ENCODE data around the gene CACNA1B.

The CACNA1B gene

GRCh38 chr9:138102246-138103051 lies 224.9 kb downstream of the CACNA1B start:
- Histone ChIP-seq H3K27ac (no peak overlapping the region), H3K4me3 (ENCODE audit: low read depth in 1 of 2, low read length in 1 of 2) (no peak overlapping the region), H3K4me1 (ENCODE audit: control insufficient read depth in 1 of 2, insufficient read depth in 1 of 2, low read depth in 1 of 2, low read length in 1 of 2) (no peaks in the 10 kb centered on the region), H3K9me3 (no peaks in the 10 kb centered on the region), H3K27me3 (no peaks in the 10 kb centered on the region), H3K36me3 (no peaks in the 10 kb centered on the region)
- TF ChIP-seq, protein P1, sequence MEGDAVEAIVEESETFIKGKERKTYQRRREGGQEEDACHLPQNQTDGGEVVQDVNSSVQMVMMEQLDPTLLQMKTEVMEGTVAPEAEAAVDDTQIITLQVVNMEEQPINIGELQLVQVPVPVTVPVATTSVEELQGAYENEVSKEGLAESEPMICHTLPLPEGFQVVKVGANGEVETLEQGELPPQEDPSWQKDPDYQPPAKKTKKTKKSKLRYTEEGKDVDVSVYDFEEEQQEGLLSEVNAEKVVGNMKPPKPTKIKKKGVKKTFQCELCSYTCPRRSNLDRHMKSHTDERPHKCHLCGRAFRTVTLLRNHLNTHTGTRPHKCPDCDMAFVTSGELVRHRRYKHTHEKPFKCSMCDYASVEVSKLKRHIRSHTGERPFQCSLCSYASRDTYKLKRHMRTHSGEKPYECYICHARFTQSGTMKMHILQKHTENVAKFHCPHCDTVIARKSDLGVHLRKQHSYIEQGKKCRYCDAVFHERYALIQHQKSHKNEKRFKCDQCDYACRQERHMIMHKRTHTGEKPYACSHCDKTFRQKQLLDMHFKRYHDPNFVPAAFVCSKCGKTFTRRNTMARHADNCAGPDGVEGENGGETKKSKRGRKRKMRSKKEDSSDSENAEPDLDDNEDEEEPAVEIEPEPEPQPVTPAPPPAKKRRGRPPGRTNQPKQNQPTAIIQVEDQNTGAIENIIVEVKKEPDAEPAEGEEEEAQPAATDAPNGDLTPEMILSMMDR (IDR thresholded peaks at IDR 0.05), result no peak

GRCh38 chr9:138103111-138103848 lies 225.7 kb downstream of the CACNA1B start:
- TF ChIP-seq, protein P1 (IDR thresholded peaks at IDR 0.05), result no peak
- H3K27me3 ChIP-seq, result no peaks in the 10 kb centered on the region
- no peak overlapping the region for H3K27ac ChIP-seq
- no peak overlapping the region for H3K4me3 ChIP-seq (ENCODE audit: low read depth in 1 of 2, low read length in 1 of 2)
- no peaks in the 10 kb centered on the region for H3K4me1 ChIP-seq (ENCODE audit: control insufficient read depth in 1 of 2, insufficient read depth in 1 of 2, low read depth in 1 of 2, low read length in 1 of 2)
- H3K36me3 ChIP-seq, result no peaks in the 10 kb centered on the region
- no peaks in the 10 kb centered on the region for H3K9me3 ChIP-seq

DNA sequence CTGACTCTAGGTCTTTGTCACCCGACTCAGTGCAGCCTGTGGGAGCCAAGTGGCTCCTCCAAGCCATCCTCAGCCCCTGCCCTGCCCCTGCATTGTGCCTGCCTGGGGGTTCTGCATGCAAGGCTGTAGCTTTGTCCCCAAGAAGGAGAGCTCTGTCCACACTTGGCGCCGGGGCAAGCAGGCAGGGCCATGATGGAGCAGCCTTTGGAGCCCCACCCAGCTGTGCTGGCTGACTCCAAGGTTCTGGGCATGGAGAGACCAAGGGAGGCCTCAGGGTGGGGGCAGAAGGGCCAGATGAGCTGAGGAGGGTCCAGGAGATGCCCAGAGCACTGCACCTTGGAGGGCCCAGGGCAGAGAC lies 226.2 kb downstream of the CACNA1B start:
- no peak overlapping the region for H3K27ac ChIP-seq
- H3K27me3 ChIP-seq, result no peaks in the 10 kb centered on the region
- TF ChIP-seq, protein P1 (IDR thresholded peaks at IDR 0.05), result no peak
- no peak overlapping the region for H3K4me3 ChIP-seq (ENCODE audit: low read depth in 1 of 2, low read length in 1 of 2)
- no peaks in the 10 kb centered on the region for H3K36me3 ChIP-seq
- no peaks in the 10 kb centered on the region for H3K4me1 ChIP-seq (ENCODE audit: control insufficient read depth in 1 of 2, insufficient read depth in 1 of 2, low read depth in 1 of 2, low read length in 1 of 2)
- no peaks in the 10 kb centered on the region for H3K9me3 ChIP-seq

GRCh38 chr9:138104251-138105122 lies 226.9 kb downstream of the CACNA1B start:
- Histone ChIP-seq H3K4me3 (ENCODE audit: low read depth in 1 of 2, low read length in 1 of 2) (no peak overlapping the region), H3K27ac (no peak overlapping the region), H3K4me1 (ENCODE audit: control insufficient read depth in 1 of 2, insufficient read depth in 1 of 2, low read depth in 1 of 2, low read length in 1 of 2) (no peaks in the 10 kb centered on the region), H3K27me3 (no peaks in the 10 kb centered on the region), H3K36me3 (no peaks in the 10 kb centered on the region), H3K9me3 (no peaks in the 10 kb centered on the region)
- TF ChIP-seq, protein P1 (IDR thresholded peaks at IDR 0.05), result no peak

DNA sequence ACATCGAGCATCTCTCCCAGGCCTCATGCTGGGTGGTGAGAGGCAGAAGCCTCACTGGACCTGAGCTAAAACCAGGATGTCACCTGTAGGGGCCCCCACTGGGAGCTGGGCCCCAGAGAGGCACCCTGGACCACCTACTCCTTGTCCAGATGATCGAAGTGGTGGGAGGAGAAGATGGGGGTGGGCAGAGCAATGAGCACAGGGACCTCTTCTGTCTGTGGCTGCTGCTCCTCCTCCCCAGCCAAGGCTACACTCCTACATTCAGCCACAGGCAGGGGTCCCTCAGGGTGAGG lies 227.5 kb downstream of the CACNA1B start:
- H3K27me3 ChIP-seq, result no peaks in the 10 kb centered on the region
- TF ChIP-seq, protein P1 (IDR thresholded peaks at IDR 0.05), result no peak
- H3K9me3 ChIP-seq, result no peaks in the 10 kb centered on the region
- H3K36me3 ChIP-seq, result no peaks in the 10 kb centered on the region
- no peaks in the 10 kb centered on the region for H3K4me1 ChIP-seq (ENCODE audit: control insufficient read depth in 1 of 2, insufficient read depth in 1 of 2, low read depth in 1 of 2, low read length in 1 of 2)
- no peak overlapping the region for H3K27ac ChIP-seq
- no peak overlapping the region for H3K4me3 ChIP-seq (ENCODE audit: low read depth in 1 of 2, low read length in 1 of 2)

Measured in neutrophil (primary cell).